H9 (cell line): ENCODE data around the gene OGA. TPM values are rescaled to one million over a fixed set of nuclear protein-coding genes. Genes with fewer than 3 reads are reported as not detected.
A peak's percentile ranks its signal among the peaks of the same experiment; 100 is the strongest.

Experiments used
- DNase-seq: peaks from one replicate; pipeline ENCODE4 v3.0.0-alpha.2; 2017
- H2AFZ ChIP-seq: one replicate; pipeline ENCODE4 v1.6.1; 2013; ENCODE audit warnings: mild to moderate bottlenecking, low read length, control low read depth, moderate library complexity
- H2AK5ac ChIP-seq: 2 replicates; pipeline ENCODE4 v1.6.1; 2013; ENCODE audit warnings: low read length, control low read depth, mixed read lengths; ENCODE audit not compliant: insufficient read length
- H2BK120ac ChIP-seq: one replicate; pipeline ENCODE4 v1.6.1; 2013; ENCODE audit warnings: low read depth, mild to moderate bottlenecking, low read length, control low read depth, inconsistent platforms; ENCODE audit not compliant: poor library complexity, severe bottlenecking
- H2BK12ac ChIP-seq: 2 replicates; pipeline ENCODE4 v1.6.1; 2013; ENCODE audit warnings: low read length, control low read depth, mixed read lengths, low read depth; ENCODE audit not compliant: insufficient read length
- H2BK15ac ChIP-seq: 2 replicates; pipeline ENCODE4 v1.6.1; 2013; ENCODE audit warnings: low read depth, low read length, control low read depth
- H2BK20ac ChIP-seq: one replicate; pipeline ENCODE4 v1.6.1; 2013; ENCODE audit warnings: low read depth, mild to moderate bottlenecking, low read length, control low read depth, inconsistent platforms; ENCODE audit not compliant: poor library complexity, severe bottlenecking
- H2BK5ac ChIP-seq: 2 replicates; pipeline ENCODE4 v1.6.1; 2013; ENCODE audit warnings: low read length, control low read depth, mixed read lengths; ENCODE audit not compliant: insufficient read length
- H3K14ac ChIP-seq: 2 replicates; pipeline ENCODE4 v1.6.1; 2013; ENCODE audit warnings: low read length, control low read depth; ENCODE audit not compliant: insufficient read depth
- H3K18ac ChIP-seq: 2 replicates; pipeline ENCODE4 v1.6.1; 2013; ENCODE audit warnings: low read depth, mild to moderate bottlenecking, mixed read lengths, low read length, control low read depth; ENCODE audit not compliant: insufficient read length
- H3K23ac ChIP-seq: 2 replicates; pipeline ENCODE4 v1.6.1; 2013; ENCODE audit warnings: low read length, control low read depth, mixed read lengths, low read depth; ENCODE audit not compliant: insufficient read length
- H3K23me2 ChIP-seq: 2 replicates; pipeline ENCODE4 v1.6.1; 2013; ENCODE audit warnings: low read depth, mild to moderate bottlenecking, mixed read lengths, low read length, control low read depth; ENCODE audit not compliant: insufficient read length, poor library complexity, severe bottlenecking
- H3K27ac ChIP-seq: 2 replicates; pipeline ENCODE4 v1.5.1; 2013; ENCODE audit warnings: low read length, control low read depth, mixed read lengths, low read depth; ENCODE audit not compliant: insufficient read length
- H3K27me3 ChIP-seq: 2 replicates; pipeline ENCODE4 v1.6.1; 2013; ENCODE audit warnings: low read length, control low read depth, inconsistent platforms; ENCODE audit not compliant: insufficient read depth
- H3K4ac ChIP-seq: 2 replicates; pipeline ENCODE4 v1.6.1; 2013; ENCODE audit warnings: low read depth, mild to moderate bottlenecking, control low read depth, inconsistent platforms, low read length, moderate library complexity
- H3K4me1 ChIP-seq: 2 replicates; pipeline ENCODE4 v1.6.1; 2013; ENCODE audit warnings: low read length, control low read depth, inconsistent platforms; ENCODE audit not compliant: insufficient read depth
- H3K4me2 ChIP-seq: 2 replicates; pipeline ENCODE4 v1.6.1; 2013; ENCODE audit warnings: low read length, control low read depth, mixed read lengths; ENCODE audit not compliant: insufficient read length, insufficient read depth
- H3K56ac ChIP-seq: 2 replicates; pipeline ENCODE4 v1.6.1; 2013; ENCODE audit warnings: low read depth, mild to moderate bottlenecking, mixed read lengths, low read length, control low read depth; ENCODE audit not compliant: insufficient read length
- H3K79me1 ChIP-seq: 2 replicates; pipeline ENCODE4 v1.6.1; 2013; ENCODE audit warnings: low read depth, mild to moderate bottlenecking, moderate library complexity, low read length, control low read depth, inconsistent platforms; ENCODE audit not compliant: insufficient read depth, poor library complexity, severe bottlenecking
- H3K79me2 ChIP-seq: 2 replicates; pipeline ENCODE4 v1.6.1; 2013; ENCODE audit warnings: low read length, control low read depth, inconsistent platforms; ENCODE audit not compliant: insufficient read depth
- H3K9ac ChIP-seq: 2 replicates; pipeline ENCODE4 v1.6.1; 2013; ENCODE audit warnings: low read length, control low read depth, mixed read lengths; ENCODE audit not compliant: insufficient read length; ENCODE audit errors: extremely low read depth
- H3K9me3 ChIP-seq: one replicate; pipeline ENCODE4 v1.6.1; 2013; ENCODE audit warnings: low read depth, low read length, inconsistent platforms; ENCODE audit not compliant: control insufficient read depth
- H3T11ph ChIP-seq: one replicate; pipeline ENCODE4 v1.6.1; 2013; ENCODE audit warnings: mild to moderate bottlenecking, low read length, control low read depth, inconsistent platforms
- H4K20me1 ChIP-seq: one replicate; pipeline ENCODE4 v1.6.1; 2013; ENCODE audit not compliant: control insufficient read depth, insufficient read length, insufficient read depth
- H4K5ac ChIP-seq: 2 replicates; pipeline ENCODE4 v1.6.1; 2013; ENCODE audit warnings: low read depth, mild to moderate bottlenecking, mixed read lengths, low read length, control low read depth; ENCODE audit not compliant: insufficient read length
- H4K8ac ChIP-seq: replicated peaks from 2 replicates; pipeline ENCODE4 v1.6.1; 2013; ENCODE audit warnings: low read length, control low read depth, mixed read lengths, low read depth; ENCODE audit not compliant: insufficient read length
- H4K91ac ChIP-seq: 2 replicates; pipeline ENCODE4 v1.6.1; 2013; ENCODE audit warnings: low read depth, mild to moderate bottlenecking, moderate library complexity, mixed read lengths, low read length, control low read depth; ENCODE audit not compliant: insufficient read length
- H3K27ac Mint-ChIP-seq, 3 experiments: 2 replicates in 2 of 3; 3 replicates in 1 of 3; pipeline ENCODE4 v1.8.0; 2020 to 2021; ENCODE audit warnings: mixed read lengths in 3 of 3, mild to moderate bottlenecking in 1 of 3, moderate library complexity in 1 of 3
- H3K27me3 Mint-ChIP-seq: 2 replicates; pipeline ENCODE4 v1.8.0; 2021; ENCODE audit warnings: low read depth, mild to moderate bottlenecking, moderate library complexity, mixed read lengths
- H3K36me3 Mint-ChIP-seq, 3 experiments: 2 replicates in 2 of 3; 3 replicates in 1 of 3; pipeline ENCODE4 v1.8.0; 2020 to 2021; ENCODE audit warnings: low read depth in 3 of 3, mixed read lengths in 3 of 3; ENCODE audit not compliant: insufficient read depth in 1 of 3
- H3K4me1 Mint-ChIP-seq, 2 experiments: 2 replicates each; pipeline ENCODE4 v1.8.0; 2020; ENCODE audit warnings: mixed read lengths in 2 of 2
- H3K4me3 Mint-ChIP-seq, 2 experiments: 2 replicates in 1 of 2; 3 replicates in 1 of 2; pipeline ENCODE4 v1.8.0; 2020 to 2021; ENCODE audit warnings: mild to moderate bottlenecking in 2 of 2, mixed read lengths in 2 of 2, moderate library complexity in 1 of 2
- H3K9me3 Mint-ChIP-seq, 2 experiments: 2 replicates in 1 of 2; 3 replicates in 1 of 2; pipeline ENCODE4 v1.8.0; 2020; ENCODE audit warnings: mild to moderate bottlenecking in 2 of 2, mixed read lengths in 2 of 2, moderate library complexity in 1 of 2
- CTCF ChIP-seq: fragments of 200-600 bp; sonication (generic); conservative IDR thresholded peaks from 3 replicates; pipeline ENCODE4 v1.8.0; 2021; ENCODE audit warnings: antibody characterized with exemption, mild to moderate bottlenecking
- WGBS: extraction: QIAGEN DNeasy Blood & Tissue Kit; methylation state at CpG from one replicate; pipeline ENCODE4 v1.1.7; 2013; ENCODE audit warnings: missing lambda C conversion rate, low lambda C conversion rate, mixed read lengths; ENCODE audit not compliant: insufficient read length; ENCODE audit errors: extremely low coverage; 5-methylcytosine and 5-hydroxymethylcytosine counted together
- total RNA-seq: library from RNA; stranded (reverse); gene quantifications from 2 replicates; pipeline ENCODE4 v1.2.1, GENCODE V29; 2021

Gene OGA
- total RNA-seq, 1 experiment from 2014 or later, result 125 TPM

GRCh38 chr10:101848894-101849351 is 30.7 kb upstream of the OGA start:
- H3K14ac ChIP-seq, result no peak overlapping the region
- no peak overlapping the region for H3K56ac ChIP-seq
- peak; percentile 48 for DNase-seq
- H2BK12ac ChIP-seq, result no peak overlapping the region
- no peak overlapping the region for H3K23ac ChIP-seq
- H3K27ac ChIP-seq, result no peak overlapping the region
- H3K9me3 Mint-ChIP-seq, result no peaks in the 10 kb centered on the region
- H2BK120ac ChIP-seq, result no peak overlapping the region
- H3K4me3 Mint-ChIP-seq, result no peak overlapping the region
- H3K79me1 ChIP-seq, result no peaks in the 10 kb centered on the region
- H2BK5ac ChIP-seq, result no peak overlapping the region
- TF ChIP-seq CTCF, result no peak
- peaks cover 4% of the 10 kb centered on the region for H3K23me2 ChIP-seq
- peak overlapping the region in 2 of 3 experiments; percentile 21 to 61; a peak in 4 of 7 replicates for H3K27ac Mint-ChIP-seq
- no peaks in the 10 kb centered on the region for H3K9me3 ChIP-seq
- H4K5ac ChIP-seq, result no peak overlapping the region
- H2BK20ac ChIP-seq, result no peak overlapping the region
- H3K18ac ChIP-seq, result no peak overlapping the region
- peaks cover 0 to 4% (median 0%) of the 10 kb centered on the region in 3 experiments; a peak in 1 of 7 replicates for H3K36me3 Mint-ChIP-seq
- H3T11ph ChIP-seq, result no peak overlapping the region
- H3K4me1 Mint-ChIP-seq, result peaks cover 22 to 32% of the 10 kb centered on the region in 2 experiments
- no peaks in the 10 kb centered on the region for H3K27me3 ChIP-seq
- peaks cover 9% of the 10 kb centered on the region for H3K27me3 Mint-ChIP-seq
- H3K79me2 ChIP-seq, result no peaks in the 10 kb centered on the region
- H4K8ac ChIP-seq, result no peak overlapping the region
- H2AK5ac ChIP-seq, result no peak overlapping the region
- no CpG with 5 or more reads among the region's 3 CpGs for WGBS
- peaks cover 3% of the 10 kb centered on the region; the same call in 1 of the 2 replicates for H3K4me1 ChIP-seq
- no peak overlapping the region for H3K4me2 ChIP-seq
- H3K4ac ChIP-seq, result no peak overlapping the region
- no peak overlapping the region for H2AFZ ChIP-seq
- H4K20me1 ChIP-seq, result no peaks in the 10 kb centered on the region
- no peak overlapping the region for H4K91ac ChIP-seq
- no peak overlapping the region for H3K9ac ChIP-seq
- no peak overlapping the region for H2BK15ac ChIP-seq
